VCaP (cell line): ENCODE results near the gene CRIP3.
"Not testable (repeated sequence)": the region's sequence is repeated elsewhere in the genome, so short reads cannot be mapped to it uniquely, and the experiment has no call there.

Source experiments
- H3K27ac ChIP-seq: fragments of 450-650 bp; 2 replicates; pipeline ENCODE4 v1.5.1; 2017
- CTCF ChIP-seq: fragments of 450-650 bp; conservative IDR thresholded peaks from 2 replicates; pipeline ENCODE4 v1.5.1; 2017; ENCODE audit warnings: mild to moderate bottlenecking, moderate library complexity

The CRIP3 gene

DNA sequence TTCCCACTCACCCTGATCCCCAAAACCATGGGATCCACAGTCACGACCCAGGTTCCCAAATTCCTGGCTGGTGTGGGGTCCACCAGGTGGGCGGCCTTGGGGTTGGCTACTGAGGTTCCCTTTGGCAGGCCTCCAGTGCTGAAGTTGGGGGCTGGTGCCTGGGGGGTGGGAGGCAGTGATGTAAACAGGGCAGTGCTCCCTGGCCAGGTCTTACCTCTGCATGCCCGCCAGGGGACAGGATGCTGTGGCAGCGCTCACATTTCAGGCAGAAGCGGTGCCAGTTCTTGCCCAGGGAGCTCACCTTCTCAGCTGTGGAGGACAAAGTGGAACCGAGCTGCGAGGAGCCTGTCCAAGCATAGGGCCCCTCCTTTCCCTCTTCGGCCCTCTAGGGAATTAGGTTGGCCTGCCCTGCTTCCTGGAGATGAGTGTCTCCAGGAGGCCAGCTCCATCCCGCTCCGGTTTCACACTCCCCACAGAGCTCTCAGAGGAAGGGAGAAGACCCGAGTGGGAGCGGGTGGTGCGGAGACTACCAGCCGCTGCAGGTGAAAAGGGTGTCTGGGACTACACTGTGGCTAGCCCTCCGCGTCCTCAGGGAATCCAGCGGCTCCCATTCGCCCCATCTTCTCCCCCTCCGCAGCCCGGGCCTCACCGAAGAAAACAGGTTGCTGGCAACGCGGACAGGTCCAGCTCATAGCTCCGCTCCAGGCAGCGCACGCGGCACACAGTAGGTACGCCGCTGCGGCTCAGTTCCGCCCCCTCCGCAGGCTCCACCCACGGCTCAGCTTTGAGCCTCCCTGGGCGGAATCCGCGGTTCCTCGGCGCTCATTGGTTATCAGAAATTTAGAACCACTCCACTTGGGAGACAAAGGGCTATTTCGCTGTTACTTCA, at the start of gene CRIP3:
Gene CRIP3 (minus strand): TSS at position 726 of the 889 bp plus-strand sequence. CDS start 34 bp downstream, at position 692.
- TF ChIP-seq CTCF = no peak
- no peak within 1 kb of the TSS for H3K27ac ChIP-seq

DNA sequence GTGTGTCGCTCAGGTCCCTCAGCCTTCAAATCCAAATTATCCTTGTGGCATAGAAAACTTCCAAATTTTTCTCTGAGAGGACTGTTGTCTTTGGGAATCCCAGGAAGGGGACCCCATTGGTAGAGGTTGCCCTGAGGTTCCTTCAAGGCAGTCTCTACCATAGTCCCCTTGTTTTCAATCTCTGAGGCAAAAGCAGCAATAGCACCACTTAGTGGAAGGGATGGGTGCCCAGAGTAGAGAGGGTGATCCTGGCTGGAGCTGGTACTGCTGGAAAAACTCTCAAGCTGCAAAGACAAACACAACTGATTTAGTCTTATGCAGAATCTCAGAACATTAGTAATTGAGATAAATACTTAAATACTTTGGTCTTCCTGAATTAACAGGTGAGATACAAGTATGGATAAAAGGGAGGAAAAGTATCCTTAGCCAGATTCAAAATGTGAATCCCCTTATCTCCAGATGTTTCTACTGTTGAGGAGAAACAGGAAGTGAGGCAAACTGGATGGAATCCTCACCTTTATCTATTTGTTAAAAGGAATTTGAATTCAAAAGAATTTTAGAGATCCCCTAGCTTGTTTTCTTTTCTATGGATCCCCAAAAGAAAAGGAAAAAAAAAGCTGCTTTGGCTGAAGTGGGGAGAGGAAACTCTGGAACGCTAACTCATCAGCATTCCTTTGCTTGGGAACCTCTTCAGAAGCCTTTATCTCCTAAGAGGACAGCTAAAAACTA, 47.4 kb upstream of the CRIP3 start:
- peak; percentile 68 for TF ChIP-seq CTCF
- no peak overlapping the region for H3K27ac ChIP-seq

DNA sequence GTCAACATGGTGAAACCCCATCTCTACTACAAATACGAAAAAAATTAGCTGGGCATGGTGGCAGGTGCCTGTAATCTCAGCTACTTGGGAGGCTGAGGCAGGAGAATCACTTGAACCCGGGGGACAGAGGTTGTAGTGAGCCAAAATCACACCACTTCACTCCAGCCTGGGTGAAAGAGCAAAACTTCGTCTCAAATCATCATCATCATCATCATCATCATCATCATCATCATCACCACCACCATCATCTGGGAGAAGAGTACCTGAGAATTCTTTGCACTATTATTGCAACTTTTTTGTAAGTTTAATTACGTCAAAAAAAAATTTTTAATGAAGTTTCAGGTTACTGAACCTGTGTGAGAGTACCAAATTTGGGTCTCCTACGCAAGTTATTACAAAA, 43.3 kb upstream of the CRIP3 start:
- not testable (repeated sequence) for H3K27ac ChIP-seq

GRCh38 chr6:43347444-43347843, 38.8 kb upstream of the CRIP3 start:
- TF ChIP-seq CTCF = no peak
- no peak overlapping the region for H3K27ac ChIP-seq

DNA sequence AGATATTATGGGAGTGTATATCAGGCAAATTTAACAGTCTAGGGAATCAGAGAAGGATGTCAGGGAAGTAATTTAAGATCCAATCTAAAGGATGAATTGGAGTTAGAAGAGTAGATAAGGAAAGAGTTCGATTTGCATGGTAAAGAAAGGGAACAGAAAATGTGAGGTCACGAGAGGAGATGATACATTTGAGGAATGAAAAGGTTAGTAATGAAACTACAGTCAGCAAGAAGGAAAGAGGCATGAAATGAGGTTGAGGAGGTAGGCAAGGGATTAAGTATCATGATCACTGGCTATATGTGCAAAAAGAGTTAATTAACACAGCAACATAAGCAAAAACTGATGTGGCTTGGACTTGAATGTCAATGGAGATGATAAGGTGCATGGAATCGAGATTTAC, 38.4 kb upstream of the CRIP3 start:
- TF ChIP-seq CTCF = no peak

DNA sequence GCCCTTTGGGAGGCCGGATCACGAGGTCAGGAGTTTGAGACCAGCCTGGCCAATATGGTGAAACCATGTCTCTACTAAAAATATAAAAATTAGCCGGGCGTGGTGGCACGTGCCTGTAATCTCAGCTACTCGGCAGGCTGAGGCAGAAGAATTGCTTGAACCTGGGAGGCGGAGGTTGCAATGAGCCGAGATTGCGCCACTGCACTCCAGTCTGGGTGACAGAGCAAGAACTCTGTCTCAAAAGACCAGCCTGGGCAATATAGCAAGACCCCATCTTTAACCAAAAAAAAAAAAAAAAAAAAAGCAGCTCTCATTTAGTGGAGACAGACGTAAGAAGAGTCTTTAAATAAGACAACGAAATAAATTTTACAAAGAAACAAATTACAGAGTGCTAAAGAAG, 37.6 kb upstream of the CRIP3 start:
- not testable (repeated sequence) for H3K27ac ChIP-seq

More for the DNA sequence above, 38.4 kb upstream of the CRIP3 start:
- H3K27ac ChIP-seq = no peak overlapping the region

GRCh38 chr6:43339168-43339567, 30.5 kb upstream of the CRIP3 start:
- no peak for TF ChIP-seq CTCF
- H3K27ac ChIP-seq = no peak overlapping the region

- TF ChIP-seq CTCF = no peak
Observed at GRCh38 chr6:43338243-43338642, 29.6 kb upstream of the CRIP3 start.

More at GRCh38 chr6:43338243-43338642, 29.6 kb upstream of the CRIP3 start:
- no peak overlapping the region for H3K27ac ChIP-seq
